Measurements from ENCODE around the gene NOS3. TPM values are rescaled to one million over a fixed set of nuclear protein-coding genes. Genes with fewer than 3 reads are reported as not detected.

Gene NOS3
- total RNA-seq, 1 donor from 2014 or later, result 1.8 TPM

- no peaks in the 10 kb centered on the region for H4K20me1 ChIP-seq (ENCODE audit: insufficient read depth, low read length)
- no peaks in the 10 kb centered on the region for H3K27me3 ChIP-seq (ENCODE audit: insufficient read depth, low read length)
- H3K4me1 ChIP-seq (ENCODE audit: insufficient read depth, low read length), result no peaks in the 10 kb centered on the region
- Mint-ChIP-seq H3K27me3 (ENCODE audit: low read depth, unreplicated experiment) (peaks cover 9% of the 10 kb centered on the region), H3K4me3 (ENCODE audit: unreplicated experiment) (no peak overlapping the region), H3K4me1 (ENCODE audit: low read depth, unreplicated experiment) (no peaks in the 10 kb centered on the region), H3K27ac (ENCODE audit: unreplicated experiment) (no peak overlapping the region), H3K9me3 (ENCODE audit: unreplicated experiment) (peaks cover 4% of the 10 kb centered on the region), H3K36me3 (ENCODE audit: low read depth, unreplicated experiment) (no peaks in the 10 kb centered on the region)
- TF ChIP-seq CTCF (IDR thresholded peaks at IDR 0.05; ENCODE audit: insufficient read depth, low read depth, low read length) (no peak), EZH2 (IDR thresholded peaks at IDR 0.05; ENCODE audit: insufficient read depth, low read length) (no peak)
- H3K36me3 ChIP-seq (ENCODE audit: insufficient read depth, low read length), result no peaks in the 10 kb centered on the region
- H3K9ac ChIP-seq (ENCODE audit: low read length), result no peak overlapping the region
- FAIRE-seq (no peak), DNase-seq (ENCODE audit: low read depth) (no peak)
- no peak overlapping the region for H3K4me3 ChIP-seq (ENCODE audit: insufficient read depth, low read depth, low read length)
- H3K4me2 ChIP-seq (ENCODE audit: low read length), result no peak overlapping the region
- H3K79me2 ChIP-seq (ENCODE audit: insufficient read depth, low read length), result no peaks in the 10 kb centered on the region
- no peak overlapping the region for H3K27ac ChIP-seq (ENCODE audit: low read depth, low read length)
- no peak overlapping the region for H2AFZ ChIP-seq (ENCODE audit: low read depth, low read length)
- H3K9me3 ChIP-seq (ENCODE audit: insufficient read depth, low read depth, low read length), result no peaks in the 10 kb centered on the region
Measured at GRCh38 chr7:150996376-150997074, 5.7 kb downstream of the NOS3 start.

DNA sequence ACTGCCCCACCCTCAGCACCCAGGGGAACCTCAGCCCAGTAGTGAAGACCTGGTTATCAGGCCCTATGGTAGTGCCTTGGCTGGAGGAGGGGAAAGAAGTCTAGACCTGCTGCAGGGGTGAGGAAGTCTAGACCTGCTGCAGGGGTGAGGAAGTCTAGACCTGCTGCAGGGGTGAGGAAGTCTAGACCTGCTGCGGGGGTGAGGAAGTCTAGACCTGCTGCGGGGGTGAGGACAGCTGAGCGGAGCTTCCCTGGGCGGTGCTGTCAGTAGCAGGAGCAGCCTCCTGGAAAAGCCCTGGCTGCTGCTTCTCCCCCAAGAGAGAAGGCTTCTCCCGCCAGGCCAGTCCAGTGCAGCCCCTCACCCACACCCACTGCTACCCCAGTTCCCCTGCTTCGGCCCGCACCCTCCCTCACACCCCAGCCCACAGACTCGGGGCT lies 6.3 kb downstream of the NOS3 start:
- H3K27ac ChIP-seq (ENCODE audit: low read depth, low read length), result no peak overlapping the region
- H3K27ac Mint-ChIP-seq (ENCODE audit: unreplicated experiment), result no peak overlapping the region
- peaks cover 3% of the 10 kb centered on the region for H3K9me3 Mint-ChIP-seq (ENCODE audit: unreplicated experiment)
- no peak overlapping the region for H2AFZ ChIP-seq (ENCODE audit: low read depth, low read length)
- H4K20me1 ChIP-seq (ENCODE audit: insufficient read depth, low read length), result no peaks in the 10 kb centered on the region
- TF ChIP-seq EZH2 (IDR thresholded peaks at IDR 0.05; ENCODE audit: insufficient read depth, low read length), result no peak
- no peak for TF ChIP-seq CTCF (IDR thresholded peaks at IDR 0.05; ENCODE audit: insufficient read depth, low read depth, low read length)
- no peak overlapping the region for H3K4me3 ChIP-seq (ENCODE audit: insufficient read depth, low read depth, low read length)
- H3K4me1 Mint-ChIP-seq (ENCODE audit: low read depth, unreplicated experiment), result no peaks in the 10 kb centered on the region
- H3K4me3 Mint-ChIP-seq (ENCODE audit: unreplicated experiment), result no peak overlapping the region
- H3K9ac ChIP-seq (ENCODE audit: low read length), result no peak overlapping the region
- H3K79me2 ChIP-seq (ENCODE audit: insufficient read depth, low read length), result no peaks in the 10 kb centered on the region
- H3K36me3 Mint-ChIP-seq (ENCODE audit: low read depth, unreplicated experiment), result no peaks in the 10 kb centered on the region
- DNase-seq (ENCODE audit: low read depth) (no peak), FAIRE-seq (no peak)
- no peaks in the 10 kb centered on the region for H3K27me3 ChIP-seq (ENCODE audit: insufficient read depth, low read length)
- H3K4me2 ChIP-seq (ENCODE audit: low read length), result no peak overlapping the region
- H3K9me3 ChIP-seq (ENCODE audit: insufficient read depth, low read depth, low read length), result no peaks in the 10 kb centered on the region
- H3K36me3 ChIP-seq (ENCODE audit: insufficient read depth, low read length), result no peaks in the 10 kb centered on the region
- peaks cover 11% of the 10 kb centered on the region for H3K27me3 Mint-ChIP-seq (ENCODE audit: low read depth, unreplicated experiment)
- H3K4me1 ChIP-seq (ENCODE audit: insufficient read depth, low read length), result no peaks in the 10 kb centered on the region

- H3K27me3 Mint-ChIP-seq (ENCODE audit: low read depth, unreplicated experiment), result peaks cover 12% of the 10 kb centered on the region
- H3K4me1 Mint-ChIP-seq (ENCODE audit: low read depth, unreplicated experiment), result no peaks in the 10 kb centered on the region
- H3K9me3 Mint-ChIP-seq (ENCODE audit: unreplicated experiment), result no peaks in the 10 kb centered on the region
- no peak overlapping the region for H3K4me3 Mint-ChIP-seq (ENCODE audit: unreplicated experiment)
- FAIRE-seq, result no peak
- H3K27ac ChIP-seq (ENCODE audit: low read depth, low read length), result no peak overlapping the region
- no peaks in the 10 kb centered on the region for H3K36me3 Mint-ChIP-seq (ENCODE audit: low read depth, unreplicated experiment)
- peaks cover 2% of the 10 kb centered on the region for H3K27me3 ChIP-seq (ENCODE audit: insufficient read depth, low read length)
- no peak for DNase-seq (ENCODE audit: low read depth)
- no peaks in the 10 kb centered on the region for H3K9me3 ChIP-seq (ENCODE audit: insufficient read depth, low read depth, low read length)
- H4K20me1 ChIP-seq (ENCODE audit: insufficient read depth, low read length), result no peaks in the 10 kb centered on the region
- H3K36me3 ChIP-seq (ENCODE audit: insufficient read depth, low read length), result no peaks in the 10 kb centered on the region
- H3K27ac Mint-ChIP-seq (ENCODE audit: unreplicated experiment), result no peak overlapping the region
- H3K9ac ChIP-seq (ENCODE audit: low read length), result no peak overlapping the region
- no peak overlapping the region for H2AFZ ChIP-seq (ENCODE audit: low read depth, low read length)
- no peaks in the 10 kb centered on the region for H3K79me2 ChIP-seq (ENCODE audit: insufficient read depth, low read length)
- H3K4me2 ChIP-seq (ENCODE audit: low read length), result no peak overlapping the region
- no peak overlapping the region for H3K4me3 ChIP-seq (ENCODE audit: insufficient read depth, low read depth, low read length)
- TF ChIP-seq EZH2 (IDR thresholded peaks at IDR 0.05; ENCODE audit: insufficient read depth, low read length) (no peak), CTCF (IDR thresholded peaks at IDR 0.05; ENCODE audit: insufficient read depth, low read depth, low read length) (no peak)
- no peaks in the 10 kb centered on the region for H3K4me1 ChIP-seq (ENCODE audit: insufficient read depth, low read length)
Measured at GRCh38 chr7:150997817-150998216, 7.0 kb downstream of the NOS3 start.

Measured in astrocyte (in vitro differentiated cells and primary cell).